Gastrocnemius medialis (tissue), 4 donors: ENCODE results near the gene ORM1.

Experiments
- CTCF ChIP-seq, 5 experiments: fragments of 450-650 bp in 3 of 5; fragments of 200-600 bp in 2 of 5; sonication (generic) in 2 of 5; IDR thresholded peaks in 4 of 5; conservative IDR thresholded peaks in 1 of 5; 1 replicate in 4 of 5; 2 replicates in 1 of 5; pipeline ENCODE4 v1.5.1; 2016 to 2019; ENCODE audit warnings: antibody characterized with exemption in 5 of 5, mild to moderate bottlenecking in 3 of 5, moderate library complexity in 3 of 5
- POLR2A ChIP-seq, 2 donors: fragments of 450-650 bp; IDR thresholded peaks; one replicate each; pipeline ENCODE4 v1.6.1; 2017; ENCODE audit warnings: antibody characterized with exemption in 2 of 2, mild to moderate bottlenecking in 2 of 2, moderate library complexity in 2 of 2

GRCh38 chr9:114314881-114315722 is 7.8 kb upstream of the ORM1 start:
- TF ChIP-seq POLR2A (IDR thresholded peaks at IDR 0.05) (no peak), CTCF (IDR thresholded peaks at IDR 0.05 in 4 of 5, conservative IDR thresholded peaks at IDR 0.05 in 1 of 5) (no peak)
